MCF 10A (cell line): ENCODE results near the gene ARPC1B. TPM values are rescaled to one million over a fixed set of nuclear protein-coding genes. Genes with fewer than 3 reads are reported as not detected.

Source experiments
- BruUV-seq: library from RNA; stranded (reverse); fragments of 400-500 nt; replicated peaks from 2 replicates; lab custom pipeline; 2021; lab: Mats Ljungman, UMichigan
- CTCF ChIA-PET: fragments of 300-600 bp; sonication (Branson Sonifier 250); formaldehyde crosslinking; extraction: SDS; loops from one replicate; lab custom pipeline; 2021; ENCODE audit warnings: antibody characterized with exemption, inconsistent platforms; lab: Yijun Ruan, JAX
- POLR2A ChIA-PET: fragments of 300-600, 350-650 bp; sonication (Branson Sonifier 250); formaldehyde crosslinking; extraction: SDS; loops from one replicate; lab custom pipeline; 2020; ENCODE audit warnings: antibody characterized with exemption, inconsistent platforms; lab: Yijun Ruan, JAX
- DNase-seq: peaks from one replicate; pipeline ENCODE4 v3.0.0-alpha.2; 2018; ENCODE audit not compliant: unreplicated experiment
- H3K27ac Mint-ChIP-seq: one replicate; pipeline ENCODE4 v1.8.0; 2022; ENCODE audit warnings: mild to moderate bottlenecking, low read depth, mixed read lengths; ENCODE audit not compliant: unreplicated experiment
- H3K27me3 Mint-ChIP-seq: one replicate; pipeline ENCODE4 v1.8.0; 2022; ENCODE audit warnings: mixed read lengths; ENCODE audit not compliant: insufficient read depth, unreplicated experiment
- H3K36me3 Mint-ChIP-seq: one replicate; pipeline ENCODE4 v1.8.0; 2022; ENCODE audit warnings: mild to moderate bottlenecking, moderate library complexity, mixed read lengths; ENCODE audit not compliant: insufficient read depth, unreplicated experiment
- H3K4me1 Mint-ChIP-seq: one replicate; pipeline ENCODE4 v1.8.0; 2022; ENCODE audit warnings: mixed read lengths; ENCODE audit not compliant: insufficient read depth, unreplicated experiment
- H3K4me3 Mint-ChIP-seq: one replicate; pipeline ENCODE4 v1.8.0; 2022; ENCODE audit warnings: mild to moderate bottlenecking, moderate library complexity, mixed read lengths; ENCODE audit not compliant: unreplicated experiment
- H3K9me3 Mint-ChIP-seq: one replicate; pipeline ENCODE4 v1.8.0; 2022; ENCODE audit warnings: mixed read lengths; ENCODE audit not compliant: unreplicated experiment
- CTCF ChIP-seq: fragments of 200-600 bp; IDR thresholded peaks from one replicate; pipeline ENCODE4 v1.8.0; 2022; ENCODE audit warnings: antibody characterized with exemption, mild to moderate bottlenecking; ENCODE audit not compliant: unreplicated experiment
- intact Hi-C: fragments of 100-400 bp; cut with micrococcal nuclease; formaldehyde crosslinking; loops from 2 replicates; pipeline ENCODE4 v1.14.1; 2022
- total RNA-seq: library from RNA; stranded (reverse); gene quantifications from 2 replicates; pipeline ENCODE4 v1.2.3, GENCODE V29; 2022

The ARPC1B gene
- total RNA-seq, 1 experiment from 2014 or later, result 174 TPM

DNA sequence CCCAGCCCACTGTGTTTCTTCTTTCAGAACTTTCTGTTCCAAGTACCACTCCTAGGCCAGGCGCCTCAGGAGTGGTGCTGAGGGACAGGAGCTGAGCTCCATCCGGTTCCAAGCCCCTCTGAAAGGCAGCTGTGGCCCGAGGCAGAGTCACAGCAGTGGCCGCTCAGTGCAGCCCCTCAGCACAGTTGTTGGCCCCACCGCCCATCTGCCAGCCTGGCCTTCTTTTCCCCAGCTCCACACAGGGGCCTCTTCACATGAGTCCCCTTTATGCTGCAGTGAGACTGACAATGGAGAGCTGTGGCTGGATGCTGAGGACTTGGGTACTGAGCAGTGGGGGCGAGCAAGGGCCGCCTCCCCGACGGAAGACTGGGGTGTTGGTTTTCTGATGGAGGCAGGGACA lies 43.7 kb downstream of the ARPC1B start:
- intact Hi-C loops, result no loop called here
- POLR2A ChIA-PET, result interaction anchor here (1.8 kb wide), 2 partner anchors 10 to 20 kb away, joined by 6 to 9 read pairs; partner anchors contain the start of genes BUD31, CPSF4, PDAP1 and PTCD1
- no peak for DNase-seq
- peaks cover 94% of the 10 kb centered on the region for H3K36me3 Mint-ChIP-seq
- H3K4me3 Mint-ChIP-seq, result no peak overlapping the region
- no TSS peak for BruUV-seq
- H3K4me1 Mint-ChIP-seq, result peaks cover 10% of the 10 kb centered on the region
- CTCF ChIA-PET, result no interaction called here
- H3K9me3 Mint-ChIP-seq, result no peaks in the 10 kb centered on the region
- TF ChIP-seq CTCF, result no peak
- H3K27ac Mint-ChIP-seq, result no peak overlapping the region
- H3K27me3 Mint-ChIP-seq, result no peaks in the 10 kb centered on the region

GRCh38 chr7:99419323-99420021 lies 44.9 kb downstream of the ARPC1B start:
- Mint-ChIP-seq H3K4me3 (no peak overlapping the region), H3K27ac (no peak overlapping the region), H3K36me3 (peaks cover 90% of the 10 kb centered on the region), H3K9me3 (no peaks in the 10 kb centered on the region), H3K27me3 (no peaks in the 10 kb centered on the region), H3K4me1 (peaks cover 10% of the 10 kb centered on the region)
- intact Hi-C loops, result no loop called here
- BruUV-seq, result no TSS peak
- TF ChIP-seq CTCF, result no peak
- DNase-seq, result no peak
- POLR2A ChIA-PET, result interaction anchor here (0.7 to 2.6 kb wide), 2 partner anchors 10 to 93 kb away, joined by 3 to 15 read pairs; partner anchors contain the start of genes BUD31 and PDAP1
- CTCF ChIA-PET, result no interaction called here

GRCh38 chr7:99420213-99420612 lies 45.7 kb downstream of the ARPC1B start:
- Mint-ChIP-seq H3K4me3 (no peak overlapping the region), H3K9me3 (no peaks in the 10 kb centered on the region), H3K27me3 (no peaks in the 10 kb centered on the region), H3K27ac (no peak overlapping the region), H3K4me1 (peaks cover 4% of the 10 kb centered on the region), H3K36me3 (peaks cover 83% of the 10 kb centered on the region)
- ChIA-PET POLR2A (interaction anchor here (0.7 to 2.6 kb wide), 2 partner anchors 11 to 94 kb away, joined by 3 to 15 read pairs; partner anchors contain the start of genes BUD31 and PDAP1), CTCF (interaction anchor here (0.6 to 0.7 kb wide), 2 partner anchors 69 to 91 kb away, joined by 3 to 4 read pairs; no protein-coding TSS in a partner anchor)
- intact Hi-C loops, result no loop called here
- no peak for DNase-seq
- no TSS peak for BruUV-seq
- TF ChIP-seq CTCF, result no peak

- Mint-ChIP-seq H3K27me3 (no peaks in the 10 kb centered on the region), H3K4me1 (peaks cover 3% of the 10 kb centered on the region), H3K27ac (no peak overlapping the region), H3K9me3 (no peaks in the 10 kb centered on the region), H3K36me3 (peaks cover 76% of the 10 kb centered on the region), H3K4me3 (no peak overlapping the region)
- ChIA-PET CTCF (interaction anchor here (0.6 to 1.6 kb wide), 3 partner anchors 13 to 72 kb away, joined by 3 read pairs; no protein-coding TSS in a partner anchor), POLR2A (interaction anchor here (2.6 kb wide), 1 partner anchor 12 kb away, joined by 15 read pairs; the partner anchor contains the start of genes BUD31 and PDAP1)
- TF ChIP-seq CTCF, result no peak
- intact Hi-C loops, result no loop called here
- no TSS peak for BruUV-seq
- no peak for DNase-seq
Observed at GRCh38 chr7:99420986-99421385, 46.5 kb downstream of the ARPC1B start.
